H1 (cell line): ENCODE data around the gene SLC38A5. TPM values are rescaled to one million over a fixed set of nuclear protein-coding genes. Genes with fewer than 3 reads are reported as not detected.

Experiments used
- CTCF ChIA-PET: fragments of 300-600 bp; sonication (Branson Sonifier 250); formaldehyde crosslinking; loops from one replicate; lab custom pipeline; 2021; ENCODE audit not compliant: partially characterized antibody; lab: Charles Lee
- POLR2A ChIA-PET: fragments of 300-600 bp; sonication (Branson Sonifier 250); formaldehyde crosslinking; loops from one replicate; lab custom pipeline; 2021; ENCODE audit warnings: inconsistent platforms; ENCODE audit not compliant: partially characterized antibody; lab: Charles Lee
- DNase-seq, 2 experiments: peaks; one replicate each; pipeline versions ENCODE4 v3.0.0 to v3.0.0-alpha.2; 2010 to 2022; ENCODE audit warnings: low spot score in 2 of 2, low read depth in 1 of 2, mixed read lengths in 1 of 2
- FAIRE-seq: peaks from 2 replicates; lab custom pipeline; 2011; peaks lifted over from hg19 to GRCh38; lab: Jason Lieb, UNC
- H2AFZ ChIP-seq: 2 replicates; pipeline ENCODE4 v1.8.1; 2012; ENCODE audit warnings: low read length, inconsistent platforms
- H2AK5ac ChIP-seq: 2 replicates; pipeline ENCODE4 v1.6.1; 2013; ENCODE audit warnings: low read depth, low read length
- H2BK120ac ChIP-seq: replicated peaks from 2 replicates; pipeline ENCODE3; 2013; ENCODE audit warnings: low read depth, low read length, inconsistent platforms
- H2BK12ac ChIP-seq: 2 replicates; pipeline ENCODE4 v1.6.1; 2013; ENCODE audit warnings: low read depth, low read length
- H2BK15ac ChIP-seq: 2 replicates; pipeline ENCODE4 v1.6.1; 2013; ENCODE audit warnings: low read length
- H2BK20ac ChIP-seq: 2 replicates; pipeline ENCODE4 v1.6.1; 2013; ENCODE audit warnings: low read length
- H2BK5ac ChIP-seq: 2 replicates; pipeline ENCODE4 v1.6.1; 2013; ENCODE audit warnings: low read depth, low read length
- H3K14ac ChIP-seq: 2 replicates; pipeline ENCODE4 v1.6.1; 2013; ENCODE audit warnings: inconsistent platforms; ENCODE audit not compliant: insufficient read length
- H3K18ac ChIP-seq: 2 replicates; pipeline ENCODE4 v1.6.1; 2013; ENCODE audit warnings: low read length; ENCODE audit errors: extremely low read depth
- H3K23ac ChIP-seq: 2 replicates; pipeline ENCODE4 v1.6.1; 2013; ENCODE audit warnings: inconsistent platforms; ENCODE audit not compliant: insufficient read length
- H3K23me2 ChIP-seq: 2 replicates; pipeline ENCODE4 v1.6.1; 2013; ENCODE audit warnings: low read depth, low read length
- H3K27ac ChIP-seq: 2 replicates; pipeline ENCODE4 v1.6.1; 2011; ENCODE audit warnings: low read depth, low read length, inconsistent platforms
- H3K27me3 ChIP-seq, 4 experiments: replicated peaks in 1 of 4; 1 replicate in 1 of 4; 2 replicates in 3 of 4; pipeline versions ENCODE4 v1.6.1 to v1.8.1; 2011 to 2013; ENCODE audit warnings: low read length in 3 of 4, mild to moderate bottlenecking in 3 of 4, inconsistent platforms in 2 of 4, mixed read lengths in 2 of 4, moderate library complexity in 1 of 4; ENCODE audit not compliant: control insufficient read depth in 3 of 4, insufficient read depth in 3 of 4; ENCODE audit errors: extremely low read depth in 1 of 4
- H3K36me3 ChIP-seq, 4 experiments: 2 replicates each; pipeline versions ENCODE4 v1.6.1 to v1.8.1; 2011 to 2013; ENCODE audit warnings: mild to moderate bottlenecking in 4 of 4, low read length in 3 of 4, moderate library complexity in 2 of 4, control low read depth in 1 of 4, inconsistent platforms in 1 of 4; ENCODE audit not compliant: insufficient read depth in 4 of 4, control insufficient read depth in 2 of 4
- H3K4ac ChIP-seq: replicated peaks from 2 replicates; pipeline ENCODE3; 2013; ENCODE audit warnings: low read length, low read depth, mixed read lengths, inconsistent platforms; ENCODE audit not compliant: insufficient read length
- H3K4me1 ChIP-seq, 4 experiments: replicated peaks in 1 of 4; 1 replicate in 1 of 4; 2 replicates in 3 of 4; pipeline versions ENCODE4 v1.6.1 to v1.8.1; 2011 to 2013; ENCODE audit warnings: low read length in 3 of 4, inconsistent platforms in 2 of 4, mixed read lengths in 1 of 4; ENCODE audit not compliant: insufficient read depth in 4 of 4, control insufficient read depth in 3 of 4
- H3K4me2 ChIP-seq, 2 experiments: 2 replicates each; pipeline versions ENCODE4 v1.6.1 to v1.8.1; 2011 to 2013; ENCODE audit warnings: low read depth in 2 of 2, low read length in 2 of 2, control low read depth in 1 of 2, inconsistent platforms in 1 of 2, mild to moderate bottlenecking in 1 of 2; ENCODE audit not compliant: insufficient read depth in 1 of 2
- H3K4me3 ChIP-seq, 4 experiments: fragments of 200-600, 300-600 bp in 1 of 4; sonication (generic), shearing (Covaris generic), sonication (Bioruptor Twin) in 1 of 4; 2 replicates each; pipeline versions ENCODE4 v1.5.1 to v1.8.1; 2011 to 2016; ENCODE audit warnings: low read length in 4 of 4, low read depth in 3 of 4, control low read depth in 2 of 4, inconsistent platforms in 2 of 4, mild to moderate bottlenecking in 2 of 4, mixed read lengths in 1 of 4, moderate library complexity in 1 of 4; ENCODE audit not compliant: insufficient read depth in 2 of 4; ENCODE audit errors: extremely low read depth in 1 of 4
- H3K56ac ChIP-seq: replicated peaks from 2 replicates; pipeline ENCODE3; 2013; ENCODE audit warnings: low read depth, mild to moderate bottlenecking, mixed read lengths, low read length, inconsistent platforms; ENCODE audit not compliant: insufficient read length
- H3K79me1 ChIP-seq: 2 replicates; pipeline ENCODE4 v1.6.1; 2013; ENCODE audit warnings: low read depth, low read length, control low read depth
- H3K79me2 ChIP-seq, 2 experiments: 2 replicates each; pipeline versions ENCODE4 v1.6.1 to v1.8.1; 2012 to 2013; ENCODE audit warnings: low read length in 2 of 2, mild to moderate bottlenecking in 2 of 2, inconsistent platforms in 1 of 2; ENCODE audit not compliant: insufficient read depth in 2 of 2, control insufficient read depth in 1 of 2
- H3K9ac ChIP-seq, 4 experiments: replicated peaks in 1 of 4; 1 replicate in 1 of 4; 2 replicates in 3 of 4; pipeline versions ENCODE4 v1.6.1 to v1.8.1; 2011 to 2013; ENCODE audit warnings: low read depth in 3 of 4, low read length in 3 of 4, control low read depth in 2 of 4, mild to moderate bottlenecking in 2 of 4, moderate library complexity in 2 of 4, inconsistent platforms in 1 of 4; ENCODE audit errors: extremely low read depth in 1 of 4
- H3K9me3 ChIP-seq, 2 experiments: 2 replicates each; pipeline versions ENCODE4 v1.6.1 to v1.8.1; 2012 to 2013; ENCODE audit warnings: mild to moderate bottlenecking in 2 of 2, moderate library complexity in 2 of 2, control low read depth in 1 of 2, inconsistent platforms in 1 of 2, low read depth in 1 of 2, low read length in 1 of 2, mixed read lengths in 1 of 2; ENCODE audit not compliant: insufficient read depth in 2 of 2
- H4K20me1 ChIP-seq, 2 experiments: replicated peaks in 1 of 2; 2 replicates each; pipeline versions ENCODE3 to v1.8.1; 2011 to 2013; ENCODE audit warnings: inconsistent platforms in 2 of 2, low read length in 2 of 2, mild to moderate bottlenecking in 1 of 2; ENCODE audit not compliant: insufficient read depth in 2 of 2, control insufficient read depth in 1 of 2
- H4K5ac ChIP-seq: 2 replicates; pipeline ENCODE4 v1.6.1; 2013; ENCODE audit warnings: low read length, low read depth, mixed read lengths, inconsistent platforms; ENCODE audit not compliant: insufficient read length
- H4K8ac ChIP-seq: 2 replicates; pipeline ENCODE4 v1.8.0; 2013; ENCODE audit warnings: mild to moderate bottlenecking, moderate library complexity, low read length, inconsistent platforms; ENCODE audit not compliant: insufficient read depth; ENCODE audit errors: extremely low read depth
- H4K91ac ChIP-seq: replicated peaks from 2 replicates; pipeline ENCODE3; 2013; ENCODE audit warnings: low read length, mixed read lengths, inconsistent platforms; ENCODE audit not compliant: insufficient read length
- CEBPB ChIP-seq: IDR thresholded peaks from 2 replicates; pipeline ENCODE4 v1.6.1; 2012; ENCODE audit warnings: low read depth, low read length
- CTCF ChIP-seq, 3 experiments: IDR thresholded peaks; 1 replicate in 2 of 3; 2 replicates in 1 of 3; pipeline versions ENCODE4 v1.5.1 to v1.6.1; 2011; ENCODE audit warnings: low read length in 3 of 3, mild to moderate bottlenecking in 3 of 3, inconsistent platforms in 2 of 3, low read depth in 1 of 3, moderate library complexity in 1 of 3; ENCODE audit not compliant: insufficient read depth in 1 of 3; ENCODE audit errors: control extremely low read depth in 1 of 3
- HDAC2 ChIP-seq, 2 experiments: fragments of 300-600 bp in 1 of 2; sonication (generic) in 1 of 2; IDR thresholded peaks; 2 replicates each; pipeline ENCODE4 v1.6.1; 2011 to 2012; ENCODE audit warnings: low read depth in 2 of 2, low read length in 2 of 2, mild to moderate bottlenecking in 2 of 2, moderate library complexity in 2 of 2, borderline replicate concordance in 1 of 2, inconsistent platforms in 1 of 2
- POU5F1 ChIP-seq: IDR thresholded peaks from 2 replicates; pipeline ENCODE4 v1.6.1; 2011; ENCODE audit warnings: low read depth, mild to moderate bottlenecking, low read length, moderate library complexity
- SIRT6 ChIP-seq: IDR thresholded peaks from one replicate; pipeline ENCODE4 v1.7.1; 2012; ENCODE audit warnings: low read length, inconsistent platforms
- WGBS, 2 experiments: shearing (Covaris generic) in 1 of 2; methylation state at CpG; one replicate each; pipeline versions ENCODE4 v1.1.6 to v1.1.7; 2013 to 2015; ENCODE audit warnings: low lambda C conversion rate in 2 of 2, mixed read lengths in 2 of 2, inconsistent platforms in 1 of 2, low coverage in 1 of 2, missing lambda C conversion rate in 1 of 2; ENCODE audit not compliant: insufficient replicate concordance in 2 of 2, insufficient coverage in 1 of 2, insufficient read length in 1 of 2; ENCODE audit errors: extremely low coverage in 1 of 2, missing lambda C conversion rate in 1 of 2; 5-methylcytosine and 5-hydroxymethylcytosine counted together
- polyA plus RNA-seq, 7 experiments: library from polyadenylated mRNA; depleted of rRNA in 3 of 7; stranded (reverse) in 5 of 7; unstranded in 2 of 7; fragments of >200 nt in 5 of 7; fragments of 200-250 nt in 2 of 7; gene quantifications; 1 replicate in 5 of 7; 2 replicates in 1 of 7; 4 replicates in 1 of 7; pipeline versions ENCODE4 v1.2.1 to v1.2.3, GENCODE V29; 2011 to 2013; ENCODE audit warnings: missing spikeins in 2 of 7, mixed read lengths in 2 of 7
- total RNA-seq: library from RNA; stranded (reverse); fragmentation: NEBNext Ultra II Directional; extraction: Animal tissue kit (Norgen Biotek cat#: 25700); gene quantifications from 2 replicates; pipeline ENCODE4 v1.2.1, GENCODE V29; 2021

SLC38A5 gene
- total and polyA plus RNA-seq, 2 of the 8 experiments (the other 6 are each of a cell fraction or from before 2014, with no cell fraction given): 70.9 to 106 TPM

GRCh38 chrX:48496660-48497059 lies 26.6 kb upstream of the SLC38A5 start:
- Histone ChIP-seq H3K23me2 (no peaks in the 10 kb centered on the region), H3K4me2 (no peak overlapping the region), H3K9me3 (no peaks in the 10 kb centered on the region), H3K23ac (no peak overlapping the region), H3K36me3 (no peaks in the 10 kb centered on the region), H3K79me1 (no peaks in the 10 kb centered on the region), H3K27me3 (no peaks in the 10 kb centered on the region), H3K4me1 (no peaks in the 10 kb centered on the region; a peak in 1 of 7 replicates), H3K4ac (no peak overlapping the region), H3K56ac (no peak overlapping the region), H2BK20ac (no peak overlapping the region), H3K79me2 (no peaks in the 10 kb centered on the region), H2AK5ac (no peak overlapping the region), H4K20me1 (no peaks in the 10 kb centered on the region), H4K91ac (no peak overlapping the region), H2BK15ac (no peak overlapping the region), H3K18ac (no peak overlapping the region), H4K8ac (no peak overlapping the region), H3K9ac (no peak overlapping the region), H3K27ac (no peak overlapping the region), H4K5ac (no peak overlapping the region), H2AFZ (no peak overlapping the region; the same call in 1 of the 2 replicates), H2BK120ac (no peak overlapping the region), H2BK5ac (no peak overlapping the region), H3K4me3 (no peak overlapping the region), H2BK12ac (no peak overlapping the region), H3K14ac (no peak overlapping the region)
- POLR2A ChIA-PET: no interaction called here
- TF ChIP-seq CTCF (IDR thresholded peaks at IDR 0.05; ENCODE audit: control extremely low read depth in 1 of 3, insufficient read depth in 1 of 3, low read depth in 1 of 3, low read length in 3 of 3): no peak
- no peak for TF ChIP-seq CEBPB
- TF ChIP-seq HDAC2 (IDR thresholded peaks at IDR 0.05; ENCODE audit: borderline replicate concordance in 1 of 2, low read depth in 2 of 2, low read length in 2 of 2): no peak
- TF ChIP-seq SIRT6: no peak
- no peak for TF ChIP-seq POU5F1
- WGBS, 2 experiments: 100% methylated on average over 2 of the region's 4 CpGs; no CpG with 5 or more reads in 1 of the 2 experiments
- DNase-seq: no peak
- FAIRE-seq: no peak
- CTCF ChIA-PET: no interaction called here
